GM12872 (cell line): ENCODE results near the gene LMTK2.

Experiments used
- CTCF ChIP-seq: IDR thresholded peaks from 3 replicates; pipeline ENCODE4 v1.5.1; 2011; ENCODE audit warnings: low read depth, mild to moderate bottlenecking, low read length, moderate library complexity; ENCODE audit not compliant: insufficient read depth

The LMTK2 gene

GRCh38 chr7:98170966-98171365, 64.3 kb downstream of the LMTK2 start:
- TF ChIP-seq CTCF, result no peak

- no peak for TF ChIP-seq CTCF
These were observed 64.8 kb downstream of the LMTK2 start for GRCh38 chr7:98171449-98171848.

GRCh38 chr7:98174334-98175259, 67.9 kb downstream of the LMTK2 start:
- no peak for TF ChIP-seq CTCF

- no peak for TF ChIP-seq CTCF
These were observed 68.7 kb downstream of the LMTK2 start for GRCh38 chr7:98175260-98175940.

GRCh38 chr7:98177553-98177952, 70.9 kb downstream of the LMTK2 start:
- TF ChIP-seq CTCF, result no peak

- no peak for TF ChIP-seq CTCF
These were observed 71.7 kb downstream of the LMTK2 start for GRCh38 chr7:98178321-98178720.

- no peak for TF ChIP-seq CTCF
These were observed 72.3 kb downstream of the LMTK2 start for GRCh38 chr7:98178762-98179490.
